Caco-2 (cell line): Measurements from ENCODE around the gene LRP1B. TPM values are rescaled to one million over a fixed set of nuclear protein-coding genes. Genes with fewer than 3 reads are reported as not detected.

ENCODE experiments used
- BruUV-seq: library from RNA; stranded (reverse); fragments of 400-500 nt; replicated peaks from 2 replicates; lab custom pipeline; 2021; lab: Mats Ljungman, UMichigan
- CTCF ChIA-PET: fragments of 300-600 bp; sonication (Branson Sonifier 250); formaldehyde crosslinking; loops from one replicate; lab custom pipeline; 2022; ENCODE audit warnings: antibody characterized with exemption; lab: Charles Lee
- POLR2A ChIA-PET: fragments of 300-600 bp; sonication (Branson Sonifier 250); formaldehyde crosslinking; loops from one replicate; lab custom pipeline; 2022; ENCODE audit warnings: antibody characterized with exemption; lab: Charles Lee
- DNase-seq, 2 experiments: peaks; one replicate each; pipeline versions ENCODE4 v3.0.0 to v3.0.0-alpha.2; 2020 to 2022
- H3K27me3 ChIP-seq: replicated peaks from 2 replicates; pipeline ENCODE4 v1.6.0; 2011; ENCODE audit warnings: low read length; ENCODE audit not compliant: control insufficient read depth, insufficient read depth
- H3K36me3 ChIP-seq: 2 replicates; pipeline ENCODE4 v1.5.1; 2011; ENCODE audit warnings: low read length; ENCODE audit not compliant: control insufficient read depth, insufficient read depth
- H3K4me1 ChIP-seq: fragments of 250-450 bp; sonication (Bioruptor Pico); 2 replicates; pipeline ENCODE4 v1.5.1; 2020; ENCODE audit warnings: mild to moderate bottlenecking
- H3K4me3 ChIP-seq: 2 replicates; pipeline ENCODE4 v1.5.1; 2011; ENCODE audit warnings: low read depth, mild to moderate bottlenecking, control low read depth, low read length
- H3K9me3 ChIP-seq: fragments of 250-450 bp; sonication (Bioruptor Pico); 2 replicates; pipeline ENCODE4 v1.5.1; 2020; ENCODE audit warnings: mild to moderate bottlenecking, moderate library complexity
- H3K27ac Mint-ChIP-seq: one replicate; pipeline ENCODE4 v1.8.0; 2022; ENCODE audit warnings: mixed read lengths; ENCODE audit not compliant: unreplicated experiment
- H3K27me3 Mint-ChIP-seq: one replicate; pipeline ENCODE4 v1.8.0; 2022; ENCODE audit warnings: mixed read lengths; ENCODE audit not compliant: insufficient read depth, unreplicated experiment
- H3K36me3 Mint-ChIP-seq: one replicate; pipeline ENCODE4 v1.8.0; 2022; ENCODE audit warnings: mild to moderate bottlenecking, mixed read lengths; ENCODE audit not compliant: insufficient read depth, unreplicated experiment
- H3K4me1 Mint-ChIP-seq: one replicate; pipeline ENCODE4 v1.8.0; 2022; ENCODE audit warnings: low read depth, mixed read lengths; ENCODE audit not compliant: unreplicated experiment
- H3K4me3 Mint-ChIP-seq: one replicate; pipeline ENCODE4 v1.8.0; 2022; ENCODE audit warnings: mild to moderate bottlenecking, moderate library complexity, mixed read lengths; ENCODE audit not compliant: unreplicated experiment
- H3K9me3 Mint-ChIP-seq: one replicate; pipeline ENCODE4 v1.8.0; 2022; ENCODE audit warnings: mixed read lengths; ENCODE audit not compliant: unreplicated experiment
- CTCF ChIP-seq, 2 experiments: fragments of 200-600 bp in 1 of 2; IDR thresholded peaks; 1 replicate in 1 of 2; 2 replicates in 1 of 2; pipeline versions ENCODE4 v1.5.1 to v1.8.0; 2011 to 2022; ENCODE audit warnings: antibody characterized with exemption in 1 of 2, control low read depth in 1 of 2, inconsistent platforms in 1 of 2, low read depth in 1 of 2, low read length in 1 of 2, mild to moderate bottlenecking in 1 of 2, moderate library complexity in 1 of 2; ENCODE audit not compliant: insufficient read depth in 1 of 2, severe bottlenecking in 1 of 2, unreplicated experiment in 1 of 2
- intact Hi-C: fragments of 100-400 bp; cut with micrococcal nuclease; formaldehyde crosslinking; loops from one replicate; pipeline ENCODE4 v1.10.0; 2022; ENCODE audit not compliant: unreplicated experiment
- total RNA-seq: library from RNA; stranded (reverse); gene quantifications from 2 replicates; pipeline ENCODE4 v1.2.3, GENCODE V29; 2022

Gene LRP1B
- total RNA-seq, 1 experiment from 2014 or later, result not detected

- no peak for TF ChIP-seq CTCF (IDR thresholded peaks at IDR 0.05; ENCODE audit: insufficient read depth in 1 of 2, low read depth in 1 of 2, low read length in 1 of 2, severe bottlenecking in 1 of 2, unreplicated experiment in 1 of 2)
- Histone ChIP-seq H3K9me3 (no peaks in the 10 kb centered on the region), H3K4me1 (no peaks in the 10 kb centered on the region), H3K36me3 (no peaks in the 10 kb centered on the region), H3K4me3 (no peak overlapping the region), H3K27me3 (no peaks in the 10 kb centered on the region)
- CTCF ChIA-PET, result no interaction called here
- peaks cover 5% of the 10 kb centered on the region for H3K27me3 Mint-ChIP-seq
- intact Hi-C loops, result no loop called here
- POLR2A ChIA-PET, result no interaction called here
- no TSS peak for BruUV-seq
- H3K4me1 Mint-ChIP-seq, result no peaks in the 10 kb centered on the region
- DNase-seq, result no peak
- no peak overlapping the region for H3K4me3 Mint-ChIP-seq
- no peak overlapping the region for H3K27ac Mint-ChIP-seq
- no peaks in the 10 kb centered on the region for H3K36me3 Mint-ChIP-seq
- H3K9me3 Mint-ChIP-seq, result no peaks in the 10 kb centered on the region
These were observed 19.6 kb upstream of the LRP1B start for GRCh38 chr2:142150453-142150852.

GRCh38 chr2:142144547-142144946 lies 13.7 kb upstream of the LRP1B start:
- Histone ChIP-seq H3K4me3 (no peak overlapping the region), H3K4me1 (no peaks in the 10 kb centered on the region), H3K9me3 (no peaks in the 10 kb centered on the region), H3K27me3 (no peaks in the 10 kb centered on the region), H3K36me3 (no peaks in the 10 kb centered on the region)
- intact Hi-C loops, result no loop called here
- Mint-ChIP-seq H3K4me3 (no peak overlapping the region), H3K27me3 (peaks cover 3% of the 10 kb centered on the region), H3K27ac (no peak overlapping the region), H3K4me1 (no peaks in the 10 kb centered on the region), H3K36me3 (no peaks in the 10 kb centered on the region), H3K9me3 (no peaks in the 10 kb centered on the region)
- no peak for TF ChIP-seq CTCF (IDR thresholded peaks at IDR 0.05; ENCODE audit: insufficient read depth in 1 of 2, low read depth in 1 of 2, low read length in 1 of 2, severe bottlenecking in 1 of 2, unreplicated experiment in 1 of 2)
- no TSS peak for BruUV-seq
- POLR2A ChIA-PET, result no interaction called here
- CTCF ChIA-PET, result no interaction called here
- no peak for DNase-seq

GRCh38 chr2:142142595-142142994 lies 11.8 kb upstream of the LRP1B start:
- no peak for DNase-seq
- no peaks in the 10 kb centered on the region for H3K9me3 Mint-ChIP-seq
- BruUV-seq, result no TSS peak
- no peak for TF ChIP-seq CTCF (IDR thresholded peaks at IDR 0.05; ENCODE audit: insufficient read depth in 1 of 2, low read depth in 1 of 2, low read length in 1 of 2, severe bottlenecking in 1 of 2, unreplicated experiment in 1 of 2)
- H3K4me1 Mint-ChIP-seq, result no peaks in the 10 kb centered on the region
- Histone ChIP-seq H3K4me1 (no peaks in the 10 kb centered on the region), H3K4me3 (no peak overlapping the region), H3K27me3 (no peaks in the 10 kb centered on the region), H3K9me3 (no peaks in the 10 kb centered on the region), H3K36me3 (no peaks in the 10 kb centered on the region)
- intact Hi-C loops, result no loop called here
- no peaks in the 10 kb centered on the region for H3K27me3 Mint-ChIP-seq
- no peak overlapping the region for H3K27ac Mint-ChIP-seq
- H3K36me3 Mint-ChIP-seq, result no peaks in the 10 kb centered on the region
- ChIA-PET POLR2A (no interaction called here), CTCF (no interaction called here)
- no peak overlapping the region for H3K4me3 Mint-ChIP-seq
